GM21619 (cell line): ENCODE measurements around the gene CITED2.
A peak's percentile ranks its signal among the peaks of the same experiment; 100 is the strongest.

Experiments
- ATAC-seq: cut with Tn5 transposase; IDR thresholded peaks from one replicate; pipeline ENCODE4 v1.9.1; 2021; ENCODE audit not compliant: unreplicated experiment

CITED2 gene

GRCh38 chr6:139386404-139386803 lies 12.0 kb upstream of the CITED2 start:
- no peak for ATAC-seq

- ATAC-seq: no peak
These were observed 6.9 kb upstream of the CITED2 start for GRCh38 chr6:139381216-139381865.

GRCh38 chr6:139380611-139381010 lies 6.2 kb upstream of the CITED2 start:
- no peak for ATAC-seq

- no peak for ATAC-seq
These were observed 5.7 kb upstream of the CITED2 start for GRCh38 chr6:139380168-139380567.

- ATAC-seq: no peak
These were observed 4.5 kb upstream of the CITED2 start for GRCh38 chr6:139378882-139379341.

GRCh38 chr6:139378226-139378625 lies 3.8 kb upstream of the CITED2 start:
- ATAC-seq: no peak

- ATAC-seq: no peak
These were observed 2.3 kb upstream of the CITED2 start for GRCh38 chr6:139376604-139377218.

GRCh38 chr6:139376017-139376330 lies 1.5 kb upstream of the CITED2 start:
- no peak for ATAC-seq

- ATAC-seq: peak; percentile 51
These were observed 973 bp upstream of the CITED2 start for GRCh38 chr6:139375226-139376016.

- ATAC-seq: no peak
These were observed 506 bp downstream of the CITED2 start for GRCh38 chr6:139373928-139374356.

- peak; percentile 18 for ATAC-seq
These were observed 1.1 kb downstream of the CITED2 start for GRCh38 chr6:139373154-139373927.

GRCh38 chr6:139372326-139373153 lies 1.9 kb downstream of the CITED2 start:
- no peak for ATAC-seq

GRCh38 chr6:139371421-139372203 lies 2.8 kb downstream of the CITED2 start:
- no peak for ATAC-seq

- ATAC-seq: no peak
These were observed 3.5 kb downstream of the CITED2 start for GRCh38 chr6:139370999-139371345.

- no peak for ATAC-seq
These were observed 4.0 kb downstream of the CITED2 start for GRCh38 chr6:139370283-139370998.

GRCh38 chr6:139369568-139370282 lies 4.7 kb downstream of the CITED2 start:
- no peak for ATAC-seq

GRCh38 chr6:139369068-139369467 lies 5.4 kb downstream of the CITED2 start:
- no peak for ATAC-seq

GRCh38 chr6:139368661-139369060 lies 5.8 kb downstream of the CITED2 start:
- no peak for ATAC-seq
